HG02885 (cell line): ENCODE data around the gene VPS13A.

Experiments
- ATAC-seq: cut with Tn5 transposase; IDR thresholded peaks from one replicate; pipeline ENCODE4 v1.9.1; 2021; ENCODE audit warnings: mild to moderate bottlenecking; ENCODE audit not compliant: unreplicated experiment, poor library complexity

The VPS13A gene

GRCh38 chr9:77177143-77177893 lies at the start of gene VPS13A:
VPS13A (plus strand) TSS chr9:77177534; CDS start chr9:77177705, 171 bp downstream.
- peak; percentile 88 for ATAC-seq

GRCh38 chr9:77128125-77128789 lies 49.1 kb upstream of the VPS13A start:
- no peak for ATAC-seq

- no peak for ATAC-seq
Measured at GRCh38 chr9:77131399-77131798, 45.9 kb upstream of the VPS13A start.

GRCh38 chr9:77133011-77133410 lies 44.3 kb upstream of the VPS13A start:
- no peak for ATAC-seq

GRCh38 chr9:77142366-77142765 lies 35.0 kb upstream of the VPS13A start:
- ATAC-seq: no peak

GRCh38 chr9:77149879-77150278 lies 27.5 kb upstream of the VPS13A start:
- no peak for ATAC-seq

- ATAC-seq: no peak
Measured at GRCh38 chr9:77152289-77152688, 25.0 kb upstream of the VPS13A start.

- ATAC-seq: no peak
Measured at GRCh38 chr9:77156646-77157371, 20.5 kb upstream of the VPS13A start.

- ATAC-seq: no peak
Measured at GRCh38 chr9:77158772-77159513, 18.4 kb upstream of the VPS13A start.

- ATAC-seq: no peak
Measured at GRCh38 chr9:77161191-77161590, 16.1 kb upstream of the VPS13A start.

- ATAC-seq: no peak
Measured at GRCh38 chr9:77161966-77162365, 15.4 kb upstream of the VPS13A start.

GRCh38 chr9:77162366-77162765 lies 15.0 kb upstream of the VPS13A start:
- ATAC-seq: no peak

GRCh38 chr9:77163884-77164283 lies 13.4 kb upstream of the VPS13A start:
- ATAC-seq: no peak

GRCh38 chr9:77166193-77166592 lies 11.1 kb upstream of the VPS13A start:
- ATAC-seq: no peak

- no peak for ATAC-seq
Measured at GRCh38 chr9:77170991-77171699, 6.2 kb upstream of the VPS13A start.

- no peak for ATAC-seq
Measured at GRCh38 chr9:77175151-77175550, 2.2 kb upstream of the VPS13A start.

- no peak for ATAC-seq
Measured at GRCh38 chr9:77176106-77176505, 1.2 kb upstream of the VPS13A start.

GRCh38 chr9:77176686-77177142 lies 620 bp upstream of the VPS13A start:
- no peak for ATAC-seq

- ATAC-seq: peak; percentile 14
Measured at GRCh38 chr9:77177894-77178794, 810 bp downstream of the VPS13A start.
